Activated gamma-delta T cell (primary cell): ENCODE results near the gene RNF130.

ENCODE experiments used
- DNase-seq: peaks from one replicate; lab custom pipeline; 2025; lab: John Stamatoyannopoulos, UW

Gene RNF130

DNA sequence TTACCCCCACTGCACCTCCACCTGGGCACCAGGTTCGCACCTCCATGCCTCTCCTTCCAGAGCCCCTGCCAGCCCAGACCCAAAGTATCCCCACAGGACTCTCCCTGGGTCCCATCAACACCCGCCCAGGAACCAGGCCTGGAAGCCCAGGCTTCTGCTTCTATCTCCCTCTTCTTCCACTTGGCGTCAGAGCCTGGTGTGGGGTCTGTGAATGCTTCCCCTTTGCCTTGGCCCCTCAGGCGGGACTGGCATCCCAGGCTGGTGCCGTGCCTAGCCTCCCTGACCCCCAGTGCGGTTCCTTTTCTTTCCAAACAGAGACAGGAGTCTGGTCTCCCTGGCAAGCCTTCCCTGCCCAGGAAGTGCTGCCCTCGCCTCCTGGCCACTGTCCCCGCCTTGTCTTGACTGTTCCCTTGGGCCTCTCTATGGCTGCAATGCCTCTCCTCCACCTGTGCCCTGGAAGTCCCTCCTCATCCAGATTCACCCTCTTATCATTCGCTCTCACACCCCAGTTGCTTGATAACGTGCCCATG is 156.1 kb downstream of the RNF130 start:
- no peak for DNase-seq

DNA sequence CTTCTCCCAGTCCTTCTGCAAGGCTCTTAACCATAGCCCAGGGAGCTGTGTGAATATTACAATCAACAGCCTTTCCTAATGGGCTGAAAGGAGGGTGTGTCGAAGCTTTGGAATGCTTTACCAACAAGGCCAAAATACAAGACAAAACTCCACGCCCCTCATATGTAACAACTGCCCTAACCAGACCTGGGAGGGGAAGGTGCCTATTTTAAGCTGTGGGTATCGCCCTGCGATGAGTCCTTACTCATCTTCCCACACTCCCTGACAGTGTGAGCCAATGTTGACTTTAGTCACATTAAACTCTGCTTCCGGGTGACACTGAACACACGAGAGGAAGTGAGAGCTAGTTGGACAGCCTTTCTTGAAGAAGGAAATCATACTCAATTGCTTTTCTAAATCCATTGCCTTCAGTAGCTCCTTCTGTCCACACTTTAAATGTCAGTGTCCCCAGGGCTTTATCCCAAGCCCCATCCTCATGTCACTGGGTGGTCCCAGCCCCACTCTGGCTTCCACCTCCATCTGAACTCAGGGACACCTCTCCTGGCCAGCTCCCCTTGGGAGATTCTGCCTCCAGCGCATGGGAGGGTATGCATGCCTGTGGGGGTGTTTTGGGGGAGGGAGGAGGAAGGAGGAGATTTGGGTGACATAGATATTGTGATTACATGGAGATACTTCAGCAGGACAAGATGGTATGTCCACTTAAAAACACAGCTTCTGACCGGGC is 157.4 kb downstream of the RNF130 start:
- DNase-seq: no peak

DNA sequence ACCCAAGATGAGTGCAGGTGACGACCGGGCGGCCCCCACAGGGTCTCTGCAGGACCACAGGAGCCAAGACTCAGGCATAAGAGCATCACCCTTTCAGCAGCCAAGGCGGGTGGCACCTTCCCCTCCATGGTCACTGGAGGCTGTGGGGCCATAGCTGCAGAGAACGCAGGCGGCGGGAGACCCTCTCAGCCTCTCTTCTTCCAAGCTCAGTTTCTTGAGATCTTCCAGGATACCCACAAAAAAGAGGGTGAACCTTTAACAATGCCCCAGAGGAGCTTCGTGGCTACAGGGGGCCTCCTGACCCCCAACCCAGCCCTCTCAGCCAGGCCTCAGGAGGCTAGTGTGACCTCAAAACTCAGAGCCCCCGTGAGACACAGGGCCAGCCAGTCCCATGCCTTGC is 158.1 kb downstream of the RNF130 start:
- DNase-seq: no peak

DNA sequence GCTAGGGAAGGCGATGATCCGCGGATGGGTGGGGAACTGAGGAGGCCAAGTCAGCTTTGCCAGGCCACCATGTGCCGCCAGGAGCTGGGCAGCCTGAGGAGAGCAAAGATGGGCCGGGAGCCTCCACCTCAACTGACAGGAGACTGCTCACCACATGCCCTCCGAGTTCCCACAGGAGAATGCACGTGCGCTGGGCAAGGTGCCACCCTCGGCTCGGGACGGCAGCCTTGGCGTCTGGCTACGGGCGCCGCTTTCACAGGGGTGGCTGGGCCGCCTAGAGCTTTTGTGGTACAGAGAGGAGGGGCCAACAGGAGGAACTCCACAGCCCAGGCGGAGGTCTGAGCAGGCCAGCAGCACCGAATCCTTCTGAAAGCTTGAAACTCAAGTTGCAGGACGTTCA is 158.6 kb downstream of the RNF130 start:
- DNase-seq: no peak

DNA sequence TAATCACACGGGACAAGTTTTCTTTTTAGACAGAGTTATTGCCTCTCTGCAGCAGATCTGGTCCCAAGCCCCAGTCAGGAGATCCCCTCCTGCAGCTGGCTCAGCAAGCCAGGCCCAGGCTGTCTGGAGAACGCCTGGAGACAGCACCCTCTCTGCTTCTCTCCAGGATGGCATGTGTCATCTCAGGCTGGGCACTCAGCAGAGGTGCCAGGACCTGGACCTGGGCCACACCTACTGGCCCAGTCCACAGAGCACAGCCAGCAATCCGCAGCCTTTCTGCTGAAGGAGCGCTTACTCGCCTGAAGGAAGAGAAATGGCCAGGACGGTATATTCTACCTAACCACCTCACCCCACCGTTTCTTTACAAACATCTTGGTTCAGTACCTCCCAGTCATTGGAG is 159.2 kb downstream of the RNF130 start:
- no peak for DNase-seq

DNA sequence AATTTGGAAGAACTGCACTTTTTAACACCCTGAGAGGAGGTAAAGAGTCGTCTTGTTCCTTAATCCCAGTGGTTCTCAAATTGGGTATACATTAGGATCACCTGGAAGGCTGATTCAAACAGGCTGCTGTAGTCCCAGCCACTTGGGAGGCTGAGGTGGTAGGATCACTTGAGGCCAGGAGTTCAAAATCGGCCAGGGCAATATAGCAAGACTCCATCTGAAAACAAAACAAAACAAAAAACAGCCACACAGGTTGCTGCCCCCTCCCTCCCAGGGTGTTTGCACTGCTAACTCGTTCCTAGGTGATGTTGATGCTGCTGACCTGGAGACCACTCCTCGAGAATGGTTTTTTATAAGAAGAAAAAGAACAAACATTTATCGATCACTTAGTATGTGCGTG is 162.3 kb downstream of the RNF130 start:
- DNase-seq: no peak

DNA sequence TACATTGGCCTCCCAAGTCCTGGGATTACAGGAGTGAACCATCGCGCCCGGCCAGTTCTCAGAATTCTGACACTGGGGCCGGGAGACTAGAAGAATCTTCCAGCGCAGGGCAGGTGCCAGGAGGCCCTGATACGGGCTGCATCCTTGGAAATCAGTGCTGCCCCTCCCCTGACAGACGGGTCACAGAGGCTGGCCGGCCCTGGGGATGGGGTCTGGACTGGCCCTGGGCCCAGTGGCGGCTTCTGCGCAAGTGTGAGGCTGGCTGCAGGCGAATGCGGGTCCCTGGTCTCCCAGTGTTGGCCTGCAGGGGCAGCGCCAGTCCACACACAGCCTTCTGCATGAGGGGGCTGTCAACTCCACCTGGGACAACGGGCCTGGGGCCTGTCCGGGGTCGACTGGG is 163.0 kb downstream of the RNF130 start:
- DNase-seq: no peak

DNA sequence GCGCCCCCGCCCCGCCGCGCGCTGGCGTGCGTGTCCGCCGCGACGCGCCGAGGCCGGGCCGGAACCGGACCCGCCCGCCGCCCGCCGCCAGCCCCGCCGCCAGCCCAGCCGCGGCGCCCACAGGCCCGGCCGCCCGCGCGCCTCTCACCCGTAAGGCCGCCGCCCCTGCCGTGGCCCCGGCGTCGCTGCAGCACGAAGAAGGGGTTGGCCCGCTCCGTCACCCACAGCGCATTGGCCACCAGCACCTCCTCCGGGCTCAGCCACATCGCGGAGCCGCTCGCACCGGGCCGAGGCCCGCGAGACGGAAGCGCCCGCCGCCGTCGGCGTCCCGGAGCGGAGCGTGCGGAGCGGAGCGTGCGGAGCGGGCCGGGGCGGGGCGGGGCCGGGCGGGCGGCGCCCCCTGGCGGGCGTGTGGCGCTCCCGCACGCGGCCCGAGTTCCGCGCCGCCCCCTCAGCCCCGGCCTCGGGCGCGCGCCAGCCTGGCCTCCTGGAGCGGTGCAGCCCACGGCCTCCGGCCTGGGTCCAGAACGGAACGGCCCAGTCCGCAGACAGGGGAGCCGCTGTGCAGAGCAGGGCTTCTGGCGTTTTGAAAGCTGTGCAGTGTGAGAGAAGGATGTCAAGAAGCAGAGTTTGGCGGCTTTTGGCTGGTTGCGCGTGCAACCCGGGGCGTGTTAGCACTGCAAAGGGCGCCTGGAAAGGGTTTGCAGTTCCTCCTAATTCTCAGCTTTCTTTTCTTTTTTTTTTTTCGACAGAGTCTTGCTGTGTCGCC is 163.8 kb downstream of the RNF130 start, which contains the start of gene TBC1D9B:
TSS of gene TBC1D9B (minus strand) at position 342 of the 769 bp plus-strand sequence. CDS start at position 266, 76 bp downstream.
- peak; percentile 62 for DNase-seq

DNA sequence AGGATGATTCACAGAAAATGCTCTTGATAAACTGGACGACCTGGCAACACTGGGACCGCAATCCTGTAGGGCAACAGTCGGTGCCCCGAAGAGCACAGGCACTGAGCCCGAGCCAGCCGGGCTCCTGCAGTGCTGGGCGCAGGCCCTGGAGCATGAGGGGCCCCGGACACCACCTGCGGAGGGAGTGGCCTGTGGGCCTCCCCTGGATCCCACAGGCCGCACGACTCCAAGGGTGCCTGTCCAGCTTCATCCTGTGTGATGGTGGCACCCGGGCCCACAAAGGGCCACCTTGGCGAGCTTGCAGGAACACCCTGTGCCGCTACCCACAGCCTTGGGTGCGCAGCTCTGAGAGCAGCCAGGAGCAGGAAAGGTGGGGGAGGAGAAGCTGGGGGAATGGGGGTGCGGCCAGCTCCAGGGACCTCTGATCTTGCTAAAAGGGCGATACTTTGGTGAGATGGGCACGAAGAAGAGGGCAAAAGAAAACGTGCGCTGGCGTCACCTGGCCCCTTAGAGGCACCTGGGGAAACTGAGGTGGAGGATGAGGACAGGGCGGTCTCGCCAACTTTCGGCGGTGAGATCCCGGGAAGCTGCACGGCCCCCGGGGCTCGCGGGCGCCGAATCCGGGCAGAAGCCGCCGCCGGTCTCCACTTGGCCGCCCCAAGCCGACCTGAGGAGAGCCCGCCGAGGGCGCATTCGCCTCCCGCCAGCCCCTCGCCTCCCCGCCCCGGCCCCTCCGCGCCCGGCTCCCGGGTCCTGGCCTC is 164.6 kb downstream of the RNF130 start:
- DNase-seq: no peak

DNA sequence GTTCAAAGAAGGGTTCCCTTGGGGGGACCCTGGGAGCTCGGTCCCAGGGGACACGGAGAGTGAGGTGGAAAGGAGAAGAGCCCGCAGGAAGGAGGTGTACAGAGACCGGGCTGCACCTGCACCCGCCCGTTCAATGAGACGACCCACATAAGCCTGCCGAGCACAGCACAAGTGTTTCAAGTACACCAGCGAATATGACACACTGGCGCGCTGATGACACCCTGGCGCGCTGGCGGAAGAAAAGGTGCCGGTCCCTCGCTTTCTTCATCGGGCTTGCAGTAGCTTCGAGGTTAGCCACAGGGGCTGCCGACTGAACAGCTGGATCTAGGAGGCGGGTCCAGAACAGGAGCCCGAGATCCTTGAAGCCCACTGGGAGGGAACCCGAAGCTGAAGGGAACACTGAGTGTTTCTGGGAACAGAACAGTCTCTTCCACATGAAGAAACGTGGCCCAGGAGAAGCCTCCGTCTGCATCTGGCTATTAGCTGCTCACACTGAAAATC is 165.2 kb downstream of the RNF130 start:
- DNase-seq: no peak

DNA sequence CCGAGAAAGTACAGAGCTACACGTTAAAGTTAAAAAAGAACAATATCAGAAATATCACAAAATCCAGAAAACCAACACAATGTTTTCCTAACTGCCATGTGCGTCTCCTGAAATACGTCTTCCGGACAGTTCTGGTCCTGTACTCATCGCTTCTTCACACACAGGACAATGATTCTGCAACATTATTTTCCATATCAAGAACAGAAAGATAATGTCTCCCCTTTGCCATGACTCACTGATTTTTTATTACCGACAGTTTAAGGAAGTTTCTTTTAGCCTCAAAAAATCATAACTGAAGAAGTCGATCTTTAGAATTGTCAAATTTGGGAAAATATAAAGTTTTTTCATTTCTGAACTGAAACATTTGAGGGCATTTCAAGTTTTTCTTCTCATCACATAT is 166.4 kb downstream of the RNF130 start:
- no peak for DNase-seq
